Activated gamma-delta T cell (primary cell): ENCODE results near the gene URGCP.
A peak's percentile ranks its signal among the peaks of the same experiment; 100 is the strongest.

Experiments
- DNase-seq: peaks from one replicate; lab custom pipeline; 2025; lab: John Stamatoyannopoulos, UW
- total RNA-seq, 2 donors: gene quantifications; one replicate each; lab custom pipeline; 2026; lab: John Stamatoyannopoulos, UW

The URGCP gene, protein sequence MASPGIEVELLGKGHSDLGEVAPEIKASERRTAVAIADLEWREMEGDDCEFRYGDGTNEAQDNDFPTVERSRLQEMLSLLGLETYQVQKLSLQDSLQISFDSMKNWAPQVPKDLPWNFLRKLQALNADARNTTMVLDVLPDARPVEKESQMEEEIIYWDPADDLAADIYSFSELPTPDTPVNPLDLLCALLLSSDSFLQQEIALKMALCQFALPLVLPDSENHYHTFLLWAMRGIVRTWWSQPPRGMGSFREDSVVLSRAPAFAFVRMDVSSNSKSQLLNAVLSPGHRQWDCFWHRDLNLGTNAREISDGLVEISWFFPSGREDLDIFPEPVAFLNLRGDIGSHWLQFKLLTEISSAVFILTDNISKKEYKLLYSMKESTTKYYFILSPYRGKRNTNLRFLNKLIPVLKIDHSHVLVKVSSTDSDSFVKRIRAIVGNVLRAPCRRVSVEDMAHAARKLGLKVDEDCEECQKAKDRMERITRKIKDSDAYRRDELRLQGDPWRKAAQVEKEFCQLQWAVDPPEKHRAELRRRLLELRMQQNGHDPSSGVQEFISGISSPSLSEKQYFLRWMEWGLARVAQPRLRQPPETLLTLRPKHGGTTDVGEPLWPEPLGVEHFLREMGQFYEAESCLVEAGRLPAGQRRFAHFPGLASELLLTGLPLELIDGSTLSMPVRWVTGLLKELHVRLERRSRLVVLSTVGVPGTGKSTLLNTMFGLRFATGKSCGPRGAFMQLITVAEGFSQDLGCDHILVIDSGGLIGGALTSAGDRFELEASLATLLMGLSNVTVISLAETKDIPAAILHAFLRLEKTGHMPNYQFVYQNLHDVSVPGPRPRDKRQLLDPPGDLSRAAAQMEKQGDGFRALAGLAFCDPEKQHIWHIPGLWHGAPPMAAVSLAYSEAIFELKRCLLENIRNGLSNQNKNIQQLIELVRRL
- 44.3 to 45.1 reads per million in 2 donors for total RNA-seq

DNA sequence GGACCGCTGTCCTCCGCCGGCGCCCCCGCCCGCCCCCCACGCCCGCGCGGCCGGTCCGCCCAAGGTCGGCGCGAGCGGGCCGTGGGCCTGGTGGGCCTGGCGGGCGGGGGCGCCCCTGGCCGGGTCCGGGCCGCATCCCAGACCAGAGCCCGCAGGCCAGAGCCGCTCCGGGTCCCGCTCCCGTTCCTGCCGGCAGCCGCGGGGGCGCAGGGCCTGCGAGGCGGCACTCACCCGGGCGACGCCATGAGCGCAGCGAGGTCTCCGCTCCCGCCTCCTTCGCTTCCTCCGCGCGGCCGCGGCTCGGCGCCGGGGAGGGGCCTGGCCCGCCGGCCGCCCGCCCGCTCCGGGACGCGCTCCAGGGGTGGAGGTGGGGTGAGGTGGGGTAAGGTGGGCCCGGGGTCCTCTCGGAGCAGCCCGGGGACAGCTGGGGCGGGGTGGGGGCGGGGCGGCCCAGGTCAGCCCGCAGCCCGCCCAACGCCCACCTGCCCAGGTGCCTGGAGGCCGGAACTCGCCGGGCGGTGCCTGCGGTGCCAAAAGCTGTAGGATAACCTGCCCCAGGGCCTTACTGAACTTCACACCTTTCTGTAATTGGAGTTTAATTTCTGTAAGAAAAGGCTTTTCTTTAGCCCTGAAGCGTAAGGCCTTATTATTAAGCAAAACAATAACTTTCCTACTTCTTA lies at the start of gene URGCP:
Gene URGCP (minus strand): TSS at position 266 of the 680 bp plus-strand sequence. CDS start 21 bp downstream, at position 245.
- peak; percentile 32 for DNase-seq

DNA sequence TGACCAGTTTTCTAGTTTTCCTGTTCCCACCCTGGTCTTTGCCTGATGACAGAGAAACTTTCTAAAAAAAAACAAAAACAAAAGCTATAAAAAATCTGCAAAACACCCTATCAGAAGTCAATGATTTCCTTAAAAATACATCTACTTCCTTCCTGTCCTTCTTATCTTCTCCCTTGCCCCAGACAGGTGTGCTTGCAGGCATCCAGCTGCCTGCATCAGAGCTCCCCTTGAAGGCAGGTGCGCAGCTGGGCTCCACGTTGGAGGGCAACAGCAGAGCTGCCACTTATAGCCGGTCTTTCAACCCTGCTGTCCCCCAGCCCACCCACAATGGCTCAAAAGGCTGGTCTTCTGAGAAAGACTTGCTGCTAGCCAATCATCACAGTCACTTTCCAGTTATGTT lies 49.6 kb upstream of the URGCP start:
- no peak for DNase-seq

DNA sequence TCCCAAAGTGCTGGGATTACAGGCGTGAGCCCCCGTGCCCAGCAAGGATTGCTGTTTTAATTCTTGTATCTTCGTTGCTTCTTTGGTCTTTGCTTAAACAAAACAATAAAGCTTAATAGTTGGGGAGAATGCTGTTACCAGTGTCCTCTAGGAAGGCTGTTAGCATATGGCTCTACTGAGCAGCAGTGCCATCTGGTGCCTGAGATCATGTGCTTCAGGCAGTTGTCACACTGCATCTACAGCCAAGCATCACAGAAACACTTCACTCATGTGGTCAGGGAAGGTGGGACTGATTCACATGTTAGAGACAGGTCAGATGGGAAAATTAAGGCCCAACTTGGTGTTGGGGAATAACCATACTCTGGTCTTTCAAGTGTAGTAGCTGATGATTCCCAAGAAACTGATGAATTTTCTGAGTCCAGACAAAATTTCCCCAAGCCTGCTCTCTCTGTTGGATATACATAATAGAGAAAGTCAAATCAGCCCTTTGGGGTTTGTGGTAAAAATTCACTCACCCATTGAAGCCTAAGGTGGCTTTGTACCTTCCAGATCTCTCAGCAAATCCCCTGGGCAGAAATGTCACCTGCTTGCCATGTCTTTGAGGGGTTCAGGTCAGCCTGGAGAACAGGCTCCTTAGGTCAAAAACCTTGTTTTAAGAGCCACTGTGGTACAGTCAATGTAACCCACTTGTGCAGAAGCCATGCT lies 48.3 kb upstream of the URGCP start:
- no peak for DNase-seq

DNA sequence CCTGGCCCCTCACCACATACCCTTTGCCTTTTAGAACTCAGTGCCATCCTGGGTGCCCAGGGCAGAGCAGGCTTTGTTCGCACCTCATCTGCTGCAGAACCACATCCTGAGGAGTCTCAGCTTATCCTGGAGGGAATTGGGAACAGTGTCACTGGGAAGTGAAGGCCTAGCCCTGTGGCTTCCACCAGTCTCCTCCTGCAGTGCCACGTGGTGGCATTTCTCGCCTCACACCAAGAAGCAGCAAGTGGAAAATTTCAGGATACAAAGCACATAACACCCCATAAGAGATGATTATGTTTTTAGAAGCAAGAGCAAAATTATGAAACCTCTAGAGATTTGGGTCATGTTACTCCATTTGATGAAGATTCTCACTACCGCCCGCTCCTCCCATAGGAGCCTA lies 46.7 kb upstream of the URGCP start:
- no peak for DNase-seq

DNA sequence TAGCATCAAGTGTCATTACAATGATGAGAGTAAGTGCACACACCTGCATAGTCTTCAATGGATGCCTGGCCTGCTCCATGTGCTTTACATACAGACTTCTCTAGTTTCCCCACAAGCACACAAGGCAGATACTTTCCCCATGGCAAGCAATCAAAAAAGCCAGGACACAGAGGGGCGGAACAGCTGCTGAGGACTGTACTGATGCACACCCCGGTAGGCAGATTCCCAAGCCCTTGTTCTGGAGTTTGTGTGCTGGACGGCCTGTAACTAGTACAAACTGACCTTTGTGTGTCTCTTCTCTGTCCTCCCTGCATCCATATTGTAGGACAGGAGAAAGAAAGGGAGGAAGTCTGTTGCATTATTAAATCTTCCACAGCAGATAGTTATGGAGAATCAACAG lies 45.6 kb upstream of the URGCP start:
- no peak for DNase-seq

DNA sequence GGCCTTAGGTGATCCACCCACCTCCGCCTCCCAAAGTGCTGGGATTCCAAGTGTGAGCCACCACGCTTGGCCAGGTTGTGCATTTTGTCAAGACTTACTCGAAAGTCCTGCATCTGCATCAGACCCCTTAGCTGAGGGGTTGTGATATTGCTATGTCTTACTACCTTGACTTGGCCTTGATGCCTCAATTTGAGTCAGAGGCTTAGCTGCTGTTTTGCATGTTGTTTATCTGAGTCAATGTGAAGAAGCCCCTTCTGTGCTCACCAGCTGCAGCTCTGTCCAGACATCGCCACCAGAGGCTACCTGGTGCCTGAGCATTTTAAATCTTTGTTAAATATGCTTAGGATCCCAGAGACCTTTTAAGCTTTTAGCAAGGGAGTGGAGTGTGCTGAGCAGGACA lies 37.9 kb upstream of the URGCP start:
- no peak for DNase-seq

DNA sequence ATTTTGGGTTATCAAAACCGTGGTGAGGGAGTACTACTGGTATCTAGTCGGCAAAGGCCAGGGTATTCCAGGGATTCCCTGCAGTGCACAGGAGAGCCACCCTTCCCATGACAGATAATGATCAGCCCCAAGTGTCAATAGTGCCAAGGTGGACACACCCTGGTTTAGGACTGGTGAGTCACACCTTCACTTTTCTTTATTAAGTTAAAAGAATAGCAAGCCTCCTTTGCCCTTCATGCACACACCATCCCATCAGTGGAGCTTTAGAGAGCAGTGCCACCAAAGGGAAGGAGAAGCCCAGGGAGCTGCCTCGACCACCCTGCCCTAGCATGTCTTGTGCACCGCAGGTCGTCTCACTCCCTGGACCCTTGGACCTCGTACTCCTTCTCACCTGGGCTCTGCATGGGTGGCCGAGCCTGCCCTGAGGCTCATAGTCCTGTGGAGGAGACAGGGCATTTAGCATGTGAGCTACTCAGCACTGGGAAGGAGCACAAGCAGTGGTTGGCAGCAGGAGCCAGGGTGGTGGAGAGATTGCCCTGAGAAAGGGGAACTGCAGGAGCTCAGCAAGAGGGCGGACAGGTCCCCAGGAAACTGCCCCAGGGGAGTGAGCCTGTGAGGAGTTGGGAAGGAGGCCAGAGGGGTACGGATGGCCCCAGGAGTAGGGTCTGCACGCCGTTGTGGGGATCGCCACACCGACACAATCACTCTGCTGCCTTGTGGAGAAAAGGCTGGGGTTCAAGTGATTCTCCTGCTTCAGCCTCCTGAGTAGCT lies 37.2 kb upstream of the URGCP start:
- no peak for DNase-seq

DNA sequence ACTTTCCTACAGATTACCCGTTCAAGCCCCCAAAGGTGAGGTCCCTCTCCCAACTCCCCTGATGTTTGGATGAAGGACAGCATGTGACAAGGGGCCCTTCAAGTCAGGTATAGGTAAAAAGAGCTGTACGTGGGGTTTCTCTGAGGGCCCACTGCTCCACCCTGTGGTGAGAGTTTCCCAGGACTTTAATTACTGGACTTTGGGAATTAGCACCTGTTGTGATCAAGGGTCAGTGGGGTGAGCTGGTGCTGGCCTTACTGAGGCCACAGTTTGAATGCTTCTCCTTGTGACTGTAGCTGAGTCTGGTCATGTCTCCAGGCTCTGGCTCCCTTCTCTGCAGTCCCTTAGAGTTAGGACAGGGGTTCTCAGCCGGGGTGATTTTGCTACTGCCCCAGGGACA lies 36.6 kb upstream of the URGCP start:
- no peak for DNase-seq

DNA sequence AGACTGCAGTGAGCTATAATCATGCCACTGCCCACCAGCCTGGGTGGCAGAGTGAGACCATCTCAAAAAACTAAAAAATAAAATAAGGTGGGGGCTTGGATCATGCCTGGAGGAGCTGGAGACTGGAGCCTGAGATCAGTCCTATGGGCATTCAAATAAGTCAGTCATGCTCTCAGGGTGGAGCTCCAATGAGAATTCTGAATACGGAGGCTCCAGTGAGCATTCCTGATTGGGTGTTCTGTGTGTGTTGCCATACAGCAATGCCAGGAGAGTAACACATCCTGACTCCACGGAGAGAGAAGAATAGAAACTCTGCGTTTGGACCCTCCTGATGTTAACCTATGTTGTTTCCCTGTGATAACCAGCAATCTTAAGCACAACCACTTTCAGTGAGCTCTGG lies 35.9 kb upstream of the URGCP start:
- no peak for DNase-seq

DNA sequence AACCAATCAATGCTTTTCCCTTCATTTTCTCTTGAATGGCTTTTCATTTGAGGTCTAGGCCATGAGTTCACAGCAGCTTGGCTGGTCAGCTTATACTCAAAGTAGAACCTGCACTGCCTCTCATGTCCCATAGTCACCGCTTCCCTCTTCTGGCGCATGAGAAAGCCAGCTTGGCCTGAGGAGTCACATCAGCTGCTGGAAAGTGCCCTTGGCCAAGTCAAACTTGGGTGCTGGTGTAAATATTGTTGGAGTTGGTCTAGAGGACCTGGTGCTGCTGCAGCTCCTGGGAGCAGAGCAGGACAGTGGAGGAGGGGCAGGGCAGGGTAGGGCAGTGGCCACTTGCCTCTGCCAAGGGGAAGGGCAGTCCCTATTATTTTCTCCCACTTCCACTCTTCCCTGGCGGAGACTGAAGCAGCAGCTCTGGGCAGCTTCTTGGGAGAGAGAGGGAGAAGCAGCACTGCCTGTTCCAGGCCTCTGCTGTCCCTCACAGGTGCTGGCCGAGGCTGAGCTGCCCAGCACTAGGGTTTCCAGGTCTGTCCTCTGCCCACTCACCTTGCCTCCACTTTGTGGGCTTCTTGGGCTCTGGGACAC lies 32.6 kb upstream of the URGCP start:
- DNase-seq, result no peak

DNA sequence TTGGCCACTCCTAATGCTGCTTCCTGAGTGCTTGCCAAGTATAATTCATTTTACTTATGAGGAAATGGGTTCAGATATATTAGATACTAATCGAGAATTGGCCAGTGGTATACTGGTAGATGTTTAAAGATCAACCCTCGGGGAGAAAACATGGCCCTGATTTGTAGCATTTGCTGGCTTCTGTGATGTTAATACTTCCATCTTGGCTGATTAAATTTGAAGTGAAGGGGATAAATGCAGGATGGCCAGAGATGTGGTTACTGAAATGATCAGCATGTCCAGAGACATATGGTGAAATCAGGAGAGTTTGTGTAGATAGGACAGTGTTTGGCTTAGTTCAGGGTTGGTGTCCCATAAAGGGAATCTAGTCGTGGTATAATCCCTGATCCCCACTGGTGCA lies 31.0 kb upstream of the URGCP start:
- DNase-seq, result no peak

DNA sequence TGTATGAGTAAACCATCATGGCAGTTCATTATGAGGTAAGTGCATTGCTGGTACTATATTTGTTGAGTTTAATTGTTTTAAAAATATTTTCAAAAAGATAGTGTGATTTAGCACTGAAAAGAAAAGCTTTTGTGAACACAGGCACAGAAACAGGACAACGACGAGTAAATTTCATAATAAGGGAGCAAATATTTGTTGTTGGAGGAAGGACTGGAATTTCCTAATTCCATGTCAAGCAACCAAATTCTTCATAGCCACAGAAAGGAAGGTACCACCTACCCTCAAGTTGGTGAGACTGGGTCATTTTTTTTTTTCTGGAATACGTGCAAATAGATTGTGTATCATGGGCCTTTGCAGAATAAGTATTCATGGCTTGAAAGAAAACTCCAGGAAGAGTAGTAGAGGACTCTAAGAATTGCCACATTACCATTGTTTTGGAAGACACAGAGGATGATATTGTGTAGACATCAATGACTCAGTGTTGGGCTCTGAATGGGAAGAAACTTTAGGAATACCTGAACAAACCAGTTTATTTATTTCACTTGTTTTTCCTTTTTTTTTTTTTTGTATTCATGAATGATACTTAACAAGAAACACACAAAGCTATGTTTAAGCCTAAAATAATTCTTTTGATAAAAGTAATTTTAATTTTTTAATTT lies 27.6 kb upstream of the URGCP start:
- DNase-seq, result no peak

DNA sequence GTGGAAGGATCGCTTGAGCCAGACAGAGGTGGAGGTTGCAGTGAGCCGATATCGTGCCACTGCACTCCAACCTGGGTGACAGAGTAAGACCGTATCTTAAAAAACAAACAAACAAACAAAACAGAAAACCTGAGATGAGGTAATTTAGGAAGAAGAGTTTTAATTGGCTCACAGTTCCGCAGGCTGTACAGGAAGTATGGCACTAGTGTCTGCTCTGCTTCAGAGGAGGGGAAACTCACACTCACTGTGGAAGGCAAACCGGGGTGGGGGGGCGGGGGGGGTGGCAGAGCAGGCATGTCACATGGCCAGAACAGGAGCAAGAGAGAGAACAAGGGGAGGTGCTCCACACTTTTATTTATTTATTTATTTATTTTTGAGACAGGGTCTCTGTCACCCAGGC lies 24.9 kb upstream of the URGCP start:
- DNase-seq, result no peak

DNA sequence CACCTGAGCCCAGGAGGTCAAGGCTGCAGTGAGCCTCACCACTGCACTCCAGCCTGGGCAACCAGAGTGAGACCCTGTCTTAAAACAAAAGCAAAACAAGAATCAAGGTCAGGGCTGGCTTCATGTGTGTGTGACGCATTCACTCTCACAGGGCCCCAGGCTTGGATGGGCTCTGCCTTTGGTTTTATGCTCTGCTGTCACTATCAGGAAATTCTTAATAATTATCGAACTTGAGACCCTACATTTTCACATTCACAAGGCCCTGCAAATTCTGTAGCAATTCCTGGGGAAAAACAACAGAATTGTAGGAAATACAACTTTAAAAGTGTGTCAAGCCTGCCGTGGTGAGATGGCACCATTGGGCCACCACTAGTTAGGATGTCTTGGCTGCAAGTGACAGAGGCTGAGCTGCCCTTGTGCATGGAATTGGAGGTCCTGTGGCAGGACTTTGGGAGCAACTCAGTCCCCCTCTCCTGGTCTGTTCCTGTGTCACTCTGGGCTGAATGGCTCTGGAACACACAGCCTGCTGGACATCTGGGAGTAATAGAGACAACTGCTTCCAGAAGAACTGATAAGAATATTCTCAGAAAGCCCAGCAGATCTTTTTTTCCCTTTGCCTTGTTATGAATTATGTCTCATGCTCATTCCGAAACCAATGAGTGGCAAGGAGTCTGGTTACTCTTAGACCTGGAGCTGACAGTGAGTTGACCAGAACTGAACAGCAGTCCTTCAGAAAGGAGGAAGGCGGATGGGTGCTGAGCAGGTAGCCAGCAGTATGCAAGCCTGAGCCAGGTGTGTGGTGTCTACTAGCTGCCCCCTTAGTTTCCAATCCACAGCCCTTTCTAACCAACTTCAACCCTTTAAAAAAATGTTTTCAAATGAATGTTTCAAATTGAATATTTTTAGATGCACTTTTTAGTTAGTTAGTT lies 23.4 kb upstream of the URGCP start:
- no peak for DNase-seq

DNA sequence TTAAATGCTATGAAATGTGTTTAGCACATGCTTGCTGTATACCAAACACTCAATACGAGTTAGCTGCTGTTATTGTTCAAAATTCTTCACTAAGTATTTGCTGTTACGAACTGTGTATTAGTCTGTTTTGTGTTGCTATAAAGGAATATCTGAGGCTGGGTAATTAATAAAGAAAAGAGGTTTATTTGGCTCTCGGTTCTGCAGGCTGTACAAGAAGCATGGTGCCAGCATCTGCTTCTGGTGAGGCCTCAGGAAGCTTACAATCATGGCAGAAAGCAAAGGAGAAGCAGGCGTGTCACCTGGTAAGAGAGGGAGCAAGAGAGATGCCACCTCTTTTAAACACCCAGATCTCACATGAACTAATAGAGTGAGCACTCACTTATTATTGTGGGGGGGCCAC lies 21.4 kb upstream of the URGCP start:
- no peak for DNase-seq

DNA sequence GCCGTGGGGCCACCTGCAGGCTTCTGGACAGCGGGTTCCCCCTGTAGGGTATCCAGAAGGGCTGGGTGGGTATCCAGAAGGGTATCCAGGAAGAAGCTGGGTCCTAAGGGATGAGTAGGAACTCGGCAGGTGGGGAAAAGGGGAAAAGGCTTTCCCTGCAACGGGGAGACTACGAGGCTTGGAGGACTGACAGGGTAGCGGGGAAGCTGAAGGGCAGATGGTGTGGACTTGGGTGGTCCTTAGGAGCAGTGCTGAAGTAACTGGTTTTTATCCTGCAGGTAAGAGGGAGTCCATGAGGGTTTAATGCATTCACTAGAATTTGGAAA lies 20.4 kb upstream of the URGCP start:
- no peak for DNase-seq

DNA sequence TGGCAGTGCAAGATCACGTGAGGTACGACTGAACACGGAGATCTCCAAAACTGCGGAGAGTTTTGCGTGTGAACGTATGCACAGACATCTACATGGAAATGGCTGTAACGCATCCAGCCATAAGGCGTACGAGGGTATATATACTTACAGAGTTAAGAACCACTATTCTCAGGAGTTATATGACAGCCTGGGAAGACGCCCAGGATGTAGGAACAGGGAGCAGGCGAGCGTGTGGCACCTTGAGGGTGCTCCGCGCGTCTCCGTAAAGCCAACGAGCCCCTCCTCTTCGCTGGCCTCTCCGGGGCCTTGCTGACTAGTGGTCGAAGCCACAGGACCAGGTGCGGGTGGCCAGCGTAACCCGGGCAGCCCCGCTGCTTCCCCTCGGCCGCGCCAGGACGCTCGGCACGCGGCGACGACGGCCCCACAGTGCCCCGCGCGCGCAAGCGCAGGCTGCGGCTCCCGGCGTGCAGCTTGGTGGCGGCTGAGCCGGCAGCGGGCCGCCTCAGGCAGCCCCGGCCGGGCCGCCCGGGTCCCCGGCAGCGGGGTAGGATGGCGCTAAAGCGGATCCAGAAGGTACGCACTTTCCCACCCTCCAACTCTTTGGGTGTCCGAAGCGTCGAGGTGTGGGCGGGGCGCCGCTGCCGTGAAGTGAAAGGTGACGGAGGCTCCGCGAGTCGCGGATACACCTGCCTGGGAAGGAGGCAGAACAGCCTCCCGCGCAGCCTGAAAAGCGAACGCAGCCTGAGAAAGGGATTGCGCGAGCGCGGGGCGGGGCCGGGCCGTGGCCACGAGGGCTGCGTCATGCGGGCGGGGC lies 19.8 kb upstream of the URGCP start, which contains the start of gene UBE2D4:
Gene UBE2D4 (plus strand): TSS at position 453 of the 814 bp plus-strand sequence. CDS start 97 bp downstream, at position 550.
- DNase-seq, result peak; percentile 78

DNA sequence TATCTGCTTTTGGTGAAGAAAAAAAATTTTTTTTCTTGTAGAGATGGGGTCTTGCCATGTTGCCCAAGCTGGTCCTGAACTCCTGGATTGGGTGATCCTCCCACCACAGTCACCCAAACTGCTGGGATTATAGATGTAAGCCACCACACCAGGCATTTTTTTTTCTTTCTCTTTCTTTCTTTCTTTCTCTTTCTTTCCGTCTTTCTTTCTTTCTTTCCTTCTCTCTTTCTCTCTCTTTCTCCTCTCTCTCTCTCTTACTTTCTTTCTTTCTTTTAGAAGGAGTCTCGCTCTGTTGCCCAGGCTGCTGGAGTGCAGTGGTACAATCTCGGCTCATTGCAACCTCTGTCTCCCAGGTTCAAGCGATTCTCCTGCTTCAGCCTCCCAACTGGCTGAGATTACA lies 16.3 kb upstream of the URGCP start:
- DNase-seq, result no peak
